ENCODE results near the gene ERN2.

DNA sequence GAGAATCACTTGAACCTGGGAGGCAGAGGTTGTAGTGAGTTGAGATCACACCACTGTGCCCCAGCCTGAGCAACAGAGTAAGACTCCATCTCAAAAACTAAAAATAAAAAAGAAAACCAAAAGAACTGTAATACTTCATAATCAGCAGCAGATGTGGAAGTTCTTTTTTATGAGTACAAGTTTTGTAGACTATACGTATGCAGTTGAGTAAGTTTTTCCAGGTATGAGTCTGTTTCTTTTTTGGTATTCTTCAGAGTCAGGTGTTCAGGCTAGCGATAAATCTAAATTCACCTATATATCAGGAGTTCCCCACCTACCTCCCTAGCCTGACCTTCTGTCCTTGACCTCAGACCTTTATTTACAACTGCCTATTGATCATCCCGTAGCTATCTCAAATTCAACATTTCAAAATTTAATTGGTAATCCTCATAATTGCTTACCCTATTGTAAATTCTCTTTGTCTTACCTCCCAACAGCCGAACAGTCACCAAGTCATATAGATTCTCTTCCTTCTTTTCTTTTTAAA lies 61.0 kb downstream of the ERN2 start:
- no peak for TF ChIP-seq L3MBTL2 (conservative IDR thresholded peaks at IDR 0.05)
- no peak for TF ChIP-seq SUZ12 (IDR thresholded peaks at IDR 0.05)
- TF ChIP-seq SP1 (IDR thresholded peaks at IDR 0.05): no peak
- TF ChIP-seq TARDBP (IDR thresholded peaks at IDR 0.05): no peak
- no peak for TF ChIP-seq HDGF (IDR thresholded peaks at IDR 0.05; ENCODE audit: borderline replicate concordance)
- TF ChIP-seq ARNT (IDR thresholded peaks at IDR 0.05): no peak
- no peak for TF ChIP-seq ELF4 (IDR thresholded peaks at IDR 0.05)
- no peak for TF ChIP-seq FOXK2 (IDR thresholded peaks at IDR 0.05)
- TF ChIP-seq NFRKB (IDR thresholded peaks at IDR 0.05): no peak
- TF ChIP-seq FOXM1 (IDR thresholded peaks at IDR 0.05; ENCODE audit: borderline replicate concordance): no peak
- TF ChIP-seq BHLHE40 (IDR thresholded peaks at IDR 0.05; ENCODE audit: borderline replicate concordance): no peak

Data from HEK293T (cell line).